Right ventricle myocardium superior (tissue), 1 donor: Measurements from ENCODE around the gene TMEM151B. TPM values are rescaled to one million over a fixed set of nuclear protein-coding genes. Genes with fewer than 3 reads are reported as not detected.
"Not testable (repeated sequence)": the region's sequence is repeated elsewhere in the genome, so short reads cannot be mapped to it uniquely, and the experiment has no call there.

Source experiments
- ATAC-seq: fragments of 200-7000 bp; cut with Tn5 transposase; one replicate; pipeline ENCODE4 v1.9.1; 2020; ENCODE audit warnings: mild to moderate bottlenecking; ENCODE audit not compliant: poor library complexity
- DNase-seq: peaks from one replicate; pipeline ENCODE4 v3.0.0-alpha.2; 2020
- intact Hi-C: fragments of 100-400 bp; cut with DNase I; formaldehyde crosslinking; loops from one replicate; pipeline ENCODE4 v1.11.2; 2022
- total RNA-seq: library from RNA; stranded (reverse); fragmentation: NEBNext Ultra II Directional; extraction: Animal tissue kit (Norgen Biotek cat#: 25700); gene quantifications from one replicate; pipeline ENCODE4 v1.2.1, GENCODE V29; 2021
- donor health status: DM: no; HTN: yes; CAD: no; lungs with severe emphysema.

TMEM151B gene
- total RNA-seq, 1 donor from 2014 or later: not detected

DNA sequence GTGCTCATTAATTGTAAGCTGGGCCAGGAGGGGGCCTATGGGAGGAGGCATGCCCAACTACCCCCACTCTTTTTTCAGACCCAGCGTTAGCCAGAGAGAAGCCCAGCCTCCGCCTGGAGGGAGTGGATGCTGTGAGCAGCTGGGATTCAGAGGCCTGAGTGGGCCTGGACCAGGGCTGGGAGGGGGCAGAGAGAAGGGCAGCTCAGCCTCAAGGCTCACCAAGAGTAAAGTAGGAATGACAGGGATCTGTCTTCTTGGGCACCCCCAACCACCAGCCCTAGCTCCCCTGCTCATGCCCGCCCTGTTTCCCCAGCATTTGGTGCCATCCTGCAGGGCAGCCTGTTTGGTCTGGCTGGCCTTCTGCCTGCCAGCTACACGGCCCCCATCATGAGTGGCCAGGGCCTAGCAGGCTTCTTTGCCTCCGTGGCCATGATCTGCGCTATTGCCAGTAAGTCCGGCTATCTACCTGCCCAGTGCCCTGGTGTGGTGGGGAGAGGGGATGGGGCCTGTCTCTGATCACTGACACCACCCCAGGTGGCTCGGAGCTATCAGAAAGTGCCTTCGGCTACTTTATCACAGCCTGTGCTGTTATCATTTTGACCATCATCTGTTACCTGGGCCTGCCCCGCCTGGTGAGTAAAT, 40.1 kb upstream of the TMEM151B start:
- ATAC-seq (no peak), DNase-seq (no peak)
- intact Hi-C loops: no loop called here

DNA sequence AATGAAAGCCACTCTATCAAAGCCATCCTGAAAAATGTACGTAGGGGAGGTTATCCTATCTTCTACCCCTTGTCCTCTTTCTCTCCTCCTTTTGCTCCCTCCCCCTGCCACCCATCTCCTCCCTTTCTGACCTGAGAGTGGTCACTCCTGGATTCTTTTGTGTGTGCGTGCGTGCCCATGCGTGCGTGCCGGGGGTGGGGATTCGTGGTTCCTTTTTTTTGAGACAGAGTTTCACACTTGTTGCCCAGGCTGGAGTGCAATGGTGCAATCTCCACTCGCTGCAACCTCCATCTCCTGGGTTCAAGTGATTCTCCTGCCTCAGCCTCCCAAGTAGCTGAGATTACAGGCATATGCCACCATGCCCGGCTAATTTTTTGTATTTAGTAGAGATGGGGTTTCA, 38.8 kb upstream of the TMEM151B start:
- intact Hi-C loops, ATAC-seq, DNase-seq: not testable (repeated sequence)

DNA sequence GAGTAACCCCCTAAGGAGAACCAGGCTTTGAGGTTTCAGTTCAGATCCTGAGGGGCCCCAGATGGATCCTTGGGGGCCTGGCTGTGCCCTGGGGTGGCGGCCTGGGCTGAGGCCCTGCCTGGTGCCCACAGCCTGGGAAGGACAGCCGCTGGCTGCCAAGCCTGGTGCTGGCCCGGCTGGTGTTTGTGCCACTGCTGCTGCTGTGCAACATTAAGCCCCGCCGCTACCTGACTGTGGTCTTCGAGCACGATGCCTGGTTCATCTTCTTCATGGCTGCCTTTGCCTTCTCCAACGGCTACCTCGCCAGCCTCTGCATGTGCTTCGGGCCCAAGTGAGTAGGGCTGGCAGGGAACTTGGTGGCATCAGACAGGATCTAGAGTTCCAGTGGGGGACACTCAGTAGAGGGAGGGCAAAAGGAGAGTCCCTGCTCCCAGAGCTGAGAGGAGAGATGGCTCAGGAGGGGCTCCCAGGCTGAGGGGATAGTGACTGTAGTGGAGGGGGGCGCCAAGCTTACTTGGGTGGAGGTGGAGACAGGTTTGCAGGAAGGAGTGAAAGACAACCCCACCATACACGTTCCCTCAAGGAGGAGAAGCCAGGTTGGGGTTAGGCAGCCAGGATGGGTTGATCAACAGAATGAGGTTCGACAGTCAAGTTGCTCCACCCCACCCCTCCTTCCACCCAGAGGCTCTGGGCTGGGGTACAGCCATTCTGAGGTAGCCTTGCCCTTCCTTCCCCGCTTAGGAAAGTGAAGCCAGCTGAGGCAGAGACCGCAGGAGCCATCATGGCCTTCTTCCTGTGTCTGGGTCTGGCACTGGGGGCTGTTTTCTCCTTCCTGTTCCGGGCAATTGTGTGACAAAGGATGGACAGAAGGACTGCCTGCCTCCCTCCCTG, 37.3 kb upstream of the TMEM151B start:
- ATAC-seq: no peak
- intact Hi-C loops: no loop called here

DNA sequence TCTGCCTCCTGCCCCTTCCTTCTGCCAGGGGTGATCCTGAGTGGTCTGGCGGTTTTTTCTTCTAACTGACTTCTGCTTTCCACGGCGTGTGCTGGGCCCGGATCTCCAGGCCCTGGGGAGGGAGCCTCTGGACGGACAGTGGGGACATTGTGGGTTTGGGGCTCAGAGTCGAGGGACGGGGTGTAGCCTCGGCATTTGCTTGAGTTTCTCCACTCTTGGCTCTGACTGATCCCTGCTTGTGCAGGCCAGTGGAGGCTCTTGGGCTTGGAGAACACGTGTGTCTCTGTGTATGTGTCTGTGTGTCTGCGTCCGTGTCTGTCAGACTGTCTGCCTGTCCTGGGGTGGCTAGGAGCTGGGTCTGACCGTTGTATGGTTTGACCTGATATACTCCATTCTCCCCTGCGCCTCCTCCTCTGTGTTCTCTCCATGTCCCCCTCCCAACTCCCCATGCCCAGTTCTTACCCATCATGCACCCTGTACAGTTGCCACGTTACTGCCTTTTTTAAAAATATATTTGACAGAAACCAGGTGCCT, 36.6 kb upstream of the TMEM151B start:
- ATAC-seq (peak; percentile 30), DNase-seq (no peak)
- intact Hi-C loops: no loop called here

More for the DNA sequence above, 37.3 kb upstream of the TMEM151B start:
- DNase-seq: no peak

DNA sequence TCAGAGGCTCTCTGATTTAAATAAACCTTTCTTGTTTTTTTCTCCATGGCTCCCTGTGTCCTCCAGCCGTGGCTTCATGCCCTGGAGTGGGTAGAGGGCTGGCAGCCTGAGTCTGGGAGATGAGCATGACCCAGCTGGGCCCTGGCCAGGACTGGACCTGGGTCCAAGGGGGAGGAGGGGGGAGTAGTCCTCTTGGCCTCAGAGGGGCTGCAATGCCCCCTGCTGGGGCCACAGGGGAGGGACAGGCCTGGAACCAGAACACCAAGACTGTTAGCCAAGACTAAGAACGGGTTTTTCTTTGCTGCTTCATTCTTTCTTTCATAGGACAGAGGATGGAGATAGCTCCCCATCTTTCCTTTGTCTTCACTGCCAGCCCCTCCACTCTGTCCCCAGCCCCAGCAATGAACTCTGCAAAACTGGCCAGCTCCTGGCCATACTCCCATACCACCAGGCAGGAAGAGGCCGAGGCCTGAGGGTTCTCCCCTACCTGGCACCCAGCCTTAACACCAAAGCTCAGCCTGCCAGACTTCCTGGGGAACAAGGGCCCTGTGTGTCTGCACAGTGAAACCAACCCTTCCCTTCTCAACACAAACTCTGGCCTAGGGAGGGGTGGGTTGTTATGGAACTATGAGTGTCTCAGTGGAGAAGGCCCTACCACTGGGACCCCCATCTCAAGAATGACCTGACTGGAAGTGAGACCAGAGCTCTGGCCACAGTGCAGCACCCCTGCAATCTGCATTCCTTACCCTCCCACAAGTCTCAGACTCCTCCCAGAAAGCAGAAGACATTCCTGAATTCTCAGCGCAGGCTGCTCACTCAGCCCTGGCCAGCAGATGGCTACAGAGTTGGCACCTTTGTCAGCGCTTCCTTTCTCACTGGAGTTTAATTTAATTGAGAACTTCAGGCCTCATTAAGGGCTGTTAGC, 35.9 kb upstream of the TMEM151B start:
- DNase-seq (peak; percentile 92), ATAC-seq (peak; percentile 61)
- intact Hi-C loops: loop anchor here (5.0 kb wide), 1 partner anchor 62 kb away; no protein-coding TSS in a partner anchor

DNA sequence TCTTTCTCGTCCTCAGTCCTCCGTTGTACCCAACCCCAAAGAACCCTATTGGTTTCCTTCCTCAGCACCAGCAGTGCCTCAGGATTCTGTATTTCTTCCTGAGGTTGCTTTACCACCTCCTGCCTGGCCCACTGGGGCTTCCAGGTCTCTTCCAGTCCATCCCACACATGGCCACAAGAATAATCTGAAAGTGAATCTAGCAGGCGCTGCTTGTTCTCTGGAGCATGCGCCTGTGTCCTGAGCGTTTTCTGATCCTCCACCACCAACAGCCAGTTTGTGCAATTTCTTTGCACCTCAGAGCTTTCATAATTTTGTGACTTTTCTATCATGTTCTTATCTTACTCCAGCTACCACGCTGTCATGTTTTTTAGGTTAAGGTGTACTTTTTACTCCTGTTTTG, 35.0 kb upstream of the TMEM151B start:
- no peak for ATAC-seq
- intact Hi-C loops: loop anchor here (5.0 kb wide), 1 partner anchor 63 kb away; no protein-coding TSS in a partner anchor
- DNase-seq: no peak

DNA sequence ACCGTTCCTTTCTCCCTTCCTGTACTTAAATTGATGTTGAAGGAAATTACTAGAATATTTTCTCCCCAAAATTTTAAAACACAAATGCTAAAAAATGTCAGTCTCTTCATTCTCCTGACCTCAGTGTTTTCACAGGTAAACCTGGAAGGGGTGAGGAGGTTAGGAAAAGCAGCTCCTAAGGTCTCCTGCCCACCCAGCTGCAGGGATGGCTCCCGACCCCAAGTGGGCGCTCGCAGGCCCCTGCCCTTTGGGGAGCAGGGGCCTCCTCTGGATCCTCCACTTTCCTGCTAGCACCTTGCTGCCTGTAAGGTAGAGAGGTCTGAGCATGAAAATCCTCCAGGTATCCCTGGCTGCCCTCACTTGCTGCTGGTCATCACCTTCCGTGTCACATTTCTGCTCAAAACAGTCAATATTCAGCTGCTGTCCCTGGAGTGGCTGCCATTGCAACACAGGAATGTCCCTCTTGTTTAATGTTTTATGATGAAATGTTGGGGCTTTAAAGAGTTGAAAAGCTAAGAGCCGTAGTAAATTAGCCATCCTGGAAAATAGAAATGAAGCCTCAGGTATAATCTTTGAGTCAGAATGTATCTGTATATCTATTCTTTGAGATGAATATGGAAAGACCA, 34.2 kb upstream of the TMEM151B start:
- no peak for DNase-seq
- intact Hi-C loops: loop anchor here (5.0 kb wide), 1 partner anchor 64 kb away; no protein-coding TSS in a partner anchor
- ATAC-seq: no peak

DNA sequence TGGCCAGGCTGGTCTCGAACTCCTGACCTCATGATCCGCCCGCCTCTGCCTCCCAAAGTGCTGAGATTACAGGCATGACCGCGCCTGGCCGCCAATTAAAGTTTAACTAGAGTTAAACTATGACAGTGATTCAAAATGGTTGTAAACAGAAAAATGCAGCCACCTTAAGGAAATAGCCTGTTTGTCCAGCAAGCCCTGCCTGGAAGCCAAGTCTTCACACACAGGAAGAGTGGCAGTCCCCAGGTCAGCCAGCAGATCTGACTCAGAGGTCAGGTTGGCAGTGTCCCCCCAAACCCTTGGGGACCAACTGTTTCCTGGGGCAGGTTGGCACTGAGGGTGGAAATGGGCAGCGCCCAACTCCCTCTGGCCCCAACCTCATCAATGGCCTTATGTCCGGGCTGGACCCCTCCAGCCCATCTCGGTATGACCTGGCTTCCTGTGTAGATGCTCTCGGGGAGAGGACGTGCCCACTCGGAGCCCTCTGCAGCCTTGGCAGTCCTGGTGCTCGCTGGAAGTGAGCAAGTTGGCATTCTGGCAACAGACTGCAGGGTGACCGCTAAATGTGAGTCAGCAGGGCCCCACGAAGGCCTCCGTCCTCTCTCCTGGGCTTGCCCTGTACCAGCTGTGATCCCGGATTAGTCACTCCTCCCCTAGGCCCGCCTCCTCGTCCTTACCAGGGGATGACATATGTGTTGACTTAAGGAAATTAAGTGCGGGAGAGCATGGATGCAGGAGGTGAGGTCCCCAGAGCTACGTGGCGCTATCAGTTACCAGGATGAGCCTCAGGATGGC, 33.0 kb upstream of the TMEM151B start:
- peak; percentile 93 for DNase-seq
- peak; percentile 80 for ATAC-seq
- intact Hi-C loops: loop anchor here (5.0 kb wide), 1 partner anchor 65 kb away; no protein-coding TSS in a partner anchor

DNA sequence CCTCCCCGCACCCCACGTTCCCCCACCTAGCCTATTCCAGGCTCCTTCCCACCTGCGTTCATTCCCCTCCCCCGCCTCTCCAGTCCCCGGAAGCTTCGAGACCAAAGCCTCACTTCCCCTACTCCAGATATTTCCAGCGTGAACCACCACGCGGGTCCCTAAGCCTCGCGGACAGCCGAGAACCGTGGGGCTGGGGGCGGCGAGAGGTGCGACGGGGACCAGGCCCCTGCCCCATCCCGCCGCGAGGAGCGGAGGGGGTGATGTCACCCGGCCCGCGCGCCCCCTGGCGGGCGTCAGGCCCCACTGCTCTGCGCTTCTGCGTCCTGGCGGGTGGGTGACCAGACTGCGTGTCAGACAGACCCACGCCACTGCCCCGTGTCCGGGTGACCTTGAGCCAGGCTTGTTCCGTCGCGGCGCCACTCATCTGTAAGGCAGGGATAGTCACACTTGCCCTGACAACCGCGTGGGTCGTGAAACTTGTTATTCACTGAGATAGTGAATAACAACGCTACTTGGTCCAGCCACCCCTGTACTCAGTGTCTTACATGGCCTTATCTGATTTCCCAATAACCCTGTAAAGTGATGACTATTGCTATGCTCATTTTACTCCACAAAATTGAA, 32.3 kb upstream of the TMEM151B start:
- peak; percentile 87 for DNase-seq
- intact Hi-C loops: loop anchor here (5.0 kb wide), 1 partner anchor 66 kb away; no protein-coding TSS in a partner anchor
- ATAC-seq: peak; percentile 83

DNA sequence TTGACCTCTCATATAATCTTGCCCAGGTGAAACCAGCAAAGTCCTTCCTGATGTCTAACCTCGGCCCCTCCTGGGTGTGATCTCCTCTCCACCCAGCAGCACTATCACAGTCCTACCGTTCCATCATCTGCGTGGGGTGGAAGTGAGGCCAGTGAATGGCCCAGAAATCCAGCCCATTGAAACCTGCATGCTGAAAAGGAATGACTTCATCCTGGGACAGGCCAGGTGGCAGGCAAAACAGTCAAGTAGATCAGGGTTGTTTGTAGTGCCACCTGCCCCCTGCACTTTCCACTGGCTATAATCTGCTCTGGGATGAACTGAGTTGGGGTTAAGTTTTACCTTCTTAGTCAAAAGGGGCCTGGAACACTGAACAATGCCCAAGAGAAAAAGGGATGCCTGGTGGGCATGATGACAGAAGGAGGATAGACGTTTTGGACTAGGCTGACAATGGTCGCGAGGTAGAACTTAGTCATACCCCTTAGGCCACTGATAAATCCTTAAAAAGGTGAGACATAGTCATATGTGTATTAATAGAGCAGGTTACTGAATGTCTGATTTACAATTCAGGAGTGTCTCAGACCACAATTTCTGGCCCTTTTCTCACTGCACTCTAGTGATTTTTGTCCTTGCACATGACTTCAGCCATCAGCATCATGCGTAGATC, 31.4 kb upstream of the TMEM151B start:
- no peak for DNase-seq
- intact Hi-C loops: loop anchor here (5.0 kb wide), 1 partner anchor 67 kb away; no protein-coding TSS in a partner anchor
- ATAC-seq: no peak

DNA sequence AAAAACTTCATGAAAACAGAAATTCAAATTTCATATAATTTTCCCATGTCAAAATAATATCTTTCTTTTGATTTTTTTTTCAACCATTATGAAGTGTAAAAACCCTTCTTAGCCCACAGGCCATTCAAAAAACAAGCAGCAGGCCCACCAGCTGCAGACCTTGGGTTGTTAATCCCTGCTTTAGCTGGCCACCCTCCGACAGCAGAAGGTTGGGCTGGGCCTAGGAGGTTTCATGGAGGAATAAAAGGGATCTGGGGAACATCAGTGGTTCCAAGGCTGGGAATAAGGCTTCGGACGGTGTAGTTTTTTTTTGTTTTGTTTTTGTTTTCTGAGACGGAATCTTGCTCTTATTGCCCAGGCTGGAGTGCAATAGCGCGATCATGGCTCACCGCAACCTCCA, 26.9 kb upstream of the TMEM151B start:
- ATAC-seq (no peak), DNase-seq (no peak)
- intact Hi-C loops: no loop called here

DNA sequence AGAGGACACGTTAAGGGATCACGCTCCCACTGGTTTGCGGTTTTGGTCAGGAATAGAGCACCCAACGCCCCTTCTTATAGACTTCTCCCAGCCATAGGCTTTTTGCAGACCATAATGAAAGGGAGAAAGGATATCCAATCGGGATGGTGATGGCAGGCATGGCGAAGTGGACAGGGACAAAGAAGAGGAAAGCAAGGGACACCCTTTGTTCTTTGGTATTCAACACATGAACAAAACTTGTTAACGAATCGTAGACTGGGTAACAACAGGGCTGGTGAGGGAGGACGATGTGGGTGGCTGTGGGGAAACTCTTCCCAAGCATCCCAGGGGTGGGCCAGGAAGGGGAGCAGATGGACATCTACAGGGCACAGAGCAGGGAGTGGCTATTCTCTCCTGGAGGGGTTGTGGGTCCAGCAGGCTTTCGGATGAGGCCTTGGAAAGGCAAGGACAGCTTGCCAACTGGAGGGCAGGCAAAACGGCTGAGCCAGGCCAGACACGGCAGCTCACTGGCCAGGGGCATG, 24.8 kb upstream of the TMEM151B start:
- no peak for DNase-seq
- no peak for ATAC-seq
- intact Hi-C loops: no loop called here

DNA sequence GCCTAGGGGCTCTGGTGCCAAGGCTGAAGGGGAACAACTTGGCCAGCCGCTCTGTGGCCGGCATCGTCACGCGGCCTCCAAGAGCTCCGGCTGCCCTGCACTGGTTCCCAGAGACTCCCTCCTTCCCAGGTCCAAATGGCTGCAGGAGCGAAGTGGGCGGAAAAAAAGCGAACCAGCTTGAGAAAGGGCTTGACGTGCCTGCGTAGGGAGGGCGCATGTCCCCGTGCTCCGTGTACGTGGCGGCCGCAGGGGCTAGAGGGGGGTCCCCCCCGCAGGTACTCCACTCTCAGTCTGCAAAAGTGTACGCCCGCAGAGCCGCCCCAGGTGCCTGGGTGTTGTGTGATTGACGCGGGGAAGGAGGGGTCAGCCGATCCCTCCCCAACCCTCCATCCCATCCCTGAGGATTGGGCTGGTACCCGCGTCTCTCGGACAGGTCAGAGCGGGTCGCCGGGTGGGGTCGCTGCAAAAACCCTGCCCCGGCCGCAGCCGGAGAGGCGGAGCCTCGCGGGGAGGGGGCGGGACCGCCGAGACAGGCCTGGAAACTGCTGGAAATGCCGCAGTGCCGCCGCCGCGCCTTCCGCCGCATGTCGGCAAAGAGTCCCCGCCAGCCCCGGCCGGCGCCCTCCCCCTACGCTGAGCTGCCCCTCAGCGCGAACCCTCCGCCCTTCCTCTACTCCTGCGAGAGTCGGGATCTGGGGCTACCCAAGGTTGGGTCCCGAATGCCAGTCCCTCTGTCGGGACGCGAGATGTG, 24.2 kb upstream of the TMEM151B start:
- intact Hi-C loops: no loop called here
- ATAC-seq (peak; percentile 85), DNase-seq (peak; percentile 95)

DNA sequence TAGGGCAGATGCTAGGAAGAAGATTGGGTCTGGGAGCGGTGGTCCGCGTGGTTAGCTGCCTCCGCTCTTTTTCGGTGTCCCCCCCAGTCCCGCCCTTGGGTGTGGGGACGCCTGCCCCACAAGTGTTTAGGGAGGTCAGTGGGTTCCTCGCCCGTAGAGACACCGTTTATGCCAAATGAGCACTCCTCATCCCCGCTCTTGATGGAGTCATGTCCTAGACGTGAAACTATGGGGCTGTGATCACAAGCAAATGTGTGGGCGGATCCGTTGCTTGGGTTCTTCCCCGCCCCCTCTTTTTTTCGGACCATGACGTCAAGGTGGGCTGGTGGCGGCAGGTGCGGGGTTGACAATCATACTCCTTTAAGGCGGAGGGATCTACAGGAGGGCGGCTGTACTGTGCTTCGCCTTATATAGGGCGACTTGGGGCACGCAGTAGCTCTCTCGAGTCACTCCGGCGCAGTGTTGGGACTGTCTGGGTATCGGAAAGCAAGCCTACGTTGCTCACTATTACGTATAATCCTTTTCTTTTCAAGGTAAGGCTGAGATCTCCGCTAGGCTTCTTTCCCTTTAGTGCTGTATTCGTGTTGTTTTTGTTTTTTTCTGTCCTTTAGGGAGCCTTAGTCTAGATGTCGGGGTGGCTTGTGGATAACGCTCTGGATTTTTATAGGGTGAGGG, 23.4 kb upstream of the TMEM151B start, which contains the start of gene HSP90AB1:
Gene HSP90AB1, plus strand, starts transcription at position 439 of the 675 bp plus-strand sequence. CDS start 1,529 bp downstream, outside the sequence.
- DNase-seq (peak; percentile 96), ATAC-seq (peak; percentile 93)
- intact Hi-C loops: no loop called here
